ENCODE data around the gene VAV1. TPM values are rescaled to one million over a fixed set of nuclear protein-coding genes. Genes with fewer than 3 reads are reported as not detected.
"Not testable (repeated sequence)": the region's sequence is repeated elsewhere in the genome, so short reads cannot be mapped to it uniquely, and the experiment has no call there.

Gene VAV1
- total RNA-seq, 1 experiment from 2014 or later = 7.5 TPM

DNA sequence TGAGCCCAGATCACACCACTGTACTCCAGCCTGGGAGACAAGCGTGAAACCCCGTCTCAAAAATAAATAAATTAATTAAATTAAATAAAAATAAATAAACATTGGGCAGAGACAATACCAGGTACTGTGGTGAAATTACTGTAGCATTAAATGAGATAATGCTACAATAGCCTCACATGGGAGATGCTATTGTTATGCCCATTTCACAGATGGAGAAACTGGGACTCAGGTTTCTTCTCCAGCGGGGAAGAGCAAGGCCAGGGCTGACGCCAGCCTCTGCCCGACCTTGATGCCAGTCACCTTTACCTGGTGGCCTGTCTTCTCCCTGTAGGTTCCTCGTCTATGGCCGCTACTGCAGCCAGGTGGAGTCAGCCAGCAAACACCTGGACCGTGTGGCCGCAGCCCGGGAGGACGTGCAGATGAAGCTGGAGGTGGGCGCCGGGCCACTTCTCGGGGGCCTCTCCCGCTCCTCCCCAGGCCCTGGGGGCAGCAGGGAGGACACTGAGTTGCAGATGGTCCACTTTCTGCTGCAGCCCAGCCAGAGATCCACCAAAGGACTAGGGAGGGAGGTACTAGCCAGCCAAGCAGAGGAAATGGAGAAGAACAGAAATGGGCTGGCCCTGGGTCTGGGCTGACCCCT, 53.9 kb downstream of the VAV1 start:
- ChIA-PET POLR2A (ENCODE audit: unreplicated experiment) (interaction anchor here (0.5 kb wide), 1 partner anchor 30 kb away, joined by 4 read pairs; no protein-coding TSS in a partner anchor), CTCF (no interaction called here)
- H4K20me1 ChIP-seq (ENCODE audit: insufficient read depth) = no peaks in the 10 kb centered on the region
- no TSS peak for BruUV-seq (replicated peaks)
- no peaks in the 10 kb centered on the region for H3K9me2 ChIP-seq (ENCODE audit: insufficient read depth)
- intact Hi-C loops (cut with micrococcal nuclease; ENCODE audit: unreplicated experiment) = no loop called here
- H3K9me3 ChIP-seq (ENCODE audit: insufficient read depth, low read depth) = no peaks in the 10 kb centered on the region
- H3K4me2 ChIP-seq = no peak overlapping the region
- no peak overlapping the region for H3K4me3 ChIP-seq
- no peaks in the 10 kb centered on the region for H3K36me3 ChIP-seq (ENCODE audit: low read depth)
- no peak for DNase-seq
- TF ChIP-seq EZH2 (IDR thresholded peaks at IDR 0.05; ENCODE audit: low read depth) = no peak
- TF ChIP-seq, protein P1, sequence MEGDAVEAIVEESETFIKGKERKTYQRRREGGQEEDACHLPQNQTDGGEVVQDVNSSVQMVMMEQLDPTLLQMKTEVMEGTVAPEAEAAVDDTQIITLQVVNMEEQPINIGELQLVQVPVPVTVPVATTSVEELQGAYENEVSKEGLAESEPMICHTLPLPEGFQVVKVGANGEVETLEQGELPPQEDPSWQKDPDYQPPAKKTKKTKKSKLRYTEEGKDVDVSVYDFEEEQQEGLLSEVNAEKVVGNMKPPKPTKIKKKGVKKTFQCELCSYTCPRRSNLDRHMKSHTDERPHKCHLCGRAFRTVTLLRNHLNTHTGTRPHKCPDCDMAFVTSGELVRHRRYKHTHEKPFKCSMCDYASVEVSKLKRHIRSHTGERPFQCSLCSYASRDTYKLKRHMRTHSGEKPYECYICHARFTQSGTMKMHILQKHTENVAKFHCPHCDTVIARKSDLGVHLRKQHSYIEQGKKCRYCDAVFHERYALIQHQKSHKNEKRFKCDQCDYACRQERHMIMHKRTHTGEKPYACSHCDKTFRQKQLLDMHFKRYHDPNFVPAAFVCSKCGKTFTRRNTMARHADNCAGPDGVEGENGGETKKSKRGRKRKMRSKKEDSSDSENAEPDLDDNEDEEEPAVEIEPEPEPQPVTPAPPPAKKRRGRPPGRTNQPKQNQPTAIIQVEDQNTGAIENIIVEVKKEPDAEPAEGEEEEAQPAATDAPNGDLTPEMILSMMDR (conservative IDR thresholded peaks at IDR 0.05) = no peak
- peaks cover 8% of the 10 kb centered on the region for H3K4me1 ChIP-seq (replicated peaks; ENCODE audit: insufficient read depth)
- H3K27me3 ChIP-seq (ENCODE audit: insufficient read depth, low read depth) = no peaks in the 10 kb centered on the region
- H3F3A ChIP-seq (ENCODE audit: insufficient read depth, low read depth) = peaks cover 6% of the 10 kb centered on the region; the same call in 1 of the 2 replicates
- H2AFZ ChIP-seq = no peak overlapping the region
- H3K27ac ChIP-seq = no peak overlapping the region
- H3K79me2 ChIP-seq (ENCODE audit: low read depth) = no peaks in the 10 kb centered on the region

DNA sequence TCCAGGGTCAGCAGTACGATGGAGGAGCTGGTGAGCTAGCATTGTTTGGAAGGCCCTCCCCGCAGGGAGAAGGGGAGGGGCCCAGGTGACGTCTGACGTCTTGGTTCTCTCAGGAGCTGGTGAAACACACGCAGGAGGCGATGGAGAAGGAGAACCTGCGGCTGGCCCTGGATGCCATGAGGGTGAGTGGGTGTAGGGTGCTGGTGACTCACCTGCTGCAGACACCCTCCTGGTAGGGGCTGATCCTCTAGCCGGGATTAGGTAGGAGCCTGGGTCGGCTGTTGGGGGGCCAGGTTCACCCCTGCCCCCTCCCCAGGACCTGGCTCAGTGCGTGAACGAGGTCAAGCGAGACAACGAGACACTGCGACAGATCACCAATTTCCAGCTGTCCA, 55.8 kb downstream of the VAV1 start:
- intact Hi-C loops (cut with micrococcal nuclease; ENCODE audit: unreplicated experiment) = loop anchor here (1.0 to 2.0 kb wide), 2 partner anchors 28 to 61 kb away; partner anchors contain the start of gene SH2D3A
- peaks cover 6% of the 10 kb centered on the region; the same call in 1 of the 2 replicates for H3F3A ChIP-seq (ENCODE audit: insufficient read depth, low read depth)
- H3K9me2 ChIP-seq (ENCODE audit: insufficient read depth) = no peaks in the 10 kb centered on the region
- POLR2A ChIA-PET (ENCODE audit: unreplicated experiment) = interaction anchor here (0.6 to 1.2 kb wide), 3 partner anchors 27 to 298 kb away, joined by 4 to 7 read pairs (median 7); partner anchors contain the start of gene TNFSF9
- H3K4me2 ChIP-seq = peak overlapping the region; percentile 83
- H4K20me1 ChIP-seq (ENCODE audit: insufficient read depth) = no peaks in the 10 kb centered on the region
- H3K36me3 ChIP-seq (ENCODE audit: low read depth) = no peaks in the 10 kb centered on the region
- H2AFZ ChIP-seq = peak overlapping the region; percentile 75
- CTCF ChIA-PET = no interaction called here
- no peaks in the 10 kb centered on the region for H3K79me2 ChIP-seq (ENCODE audit: low read depth)
- H3K4me3 ChIP-seq = peak overlapping the region; percentile 73
- peaks cover 8% of the 10 kb centered on the region for H3K4me1 ChIP-seq (replicated peaks; ENCODE audit: insufficient read depth)
- H3K27me3 ChIP-seq (ENCODE audit: insufficient read depth, low read depth) = no peaks in the 10 kb centered on the region
- peak overlapping the region; percentile 82 for H3K27ac ChIP-seq
- TF ChIP-seq, protein P1 (conservative IDR thresholded peaks at IDR 0.05) = no peak
- TF ChIP-seq EZH2 (IDR thresholded peaks at IDR 0.05; ENCODE audit: low read depth) = no peak
- no peaks in the 10 kb centered on the region for H3K9me3 ChIP-seq (ENCODE audit: insufficient read depth, low read depth)
- peak; percentile 84 to 92 for DNase-seq
- BruUV-seq (replicated peaks) = TSS peak; percentile 75

DNA sequence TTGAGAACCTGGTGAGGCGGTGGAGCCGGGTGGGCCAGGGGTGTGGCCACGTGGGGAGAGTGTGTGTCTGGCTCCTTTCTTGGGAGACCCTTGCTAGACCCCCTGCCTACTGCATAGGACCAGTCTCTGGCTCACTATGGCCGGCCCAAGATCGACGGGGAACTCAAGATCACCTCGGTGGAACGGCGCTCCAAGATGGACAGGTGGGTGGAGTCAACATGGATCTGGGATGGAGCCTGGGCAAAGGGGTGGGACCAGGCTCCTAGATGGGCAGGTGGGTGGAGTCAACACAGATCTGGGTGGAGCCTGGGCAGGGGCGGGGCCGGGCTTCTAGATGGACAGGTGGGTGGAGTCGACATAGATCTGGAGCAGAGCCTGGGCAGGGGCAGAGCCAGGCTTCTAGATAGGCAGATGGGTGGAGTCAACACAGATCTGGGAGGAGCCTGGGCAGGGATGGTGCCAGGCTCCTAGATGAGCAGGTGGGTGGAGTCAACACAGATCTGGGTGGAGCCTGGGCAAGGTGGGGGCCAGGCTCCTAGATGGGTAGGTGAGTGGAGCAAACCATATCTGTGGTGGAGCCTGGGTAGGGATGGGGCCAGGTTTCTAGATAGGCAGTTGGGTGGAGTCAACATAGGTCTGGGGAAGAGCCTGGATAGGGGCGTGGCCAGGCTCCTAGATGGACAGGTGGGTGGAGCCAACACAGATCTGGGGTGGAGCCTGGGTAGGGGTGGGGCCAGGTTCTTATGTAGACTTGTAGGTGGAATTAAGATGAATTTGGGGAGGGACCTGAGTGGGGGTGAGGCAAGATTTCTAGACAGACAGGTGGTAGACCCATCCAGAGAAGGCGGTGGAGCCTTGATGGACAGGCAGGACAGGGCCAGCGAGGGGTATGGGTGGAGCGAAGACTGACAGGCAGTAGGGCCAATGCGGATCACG, 56.5 kb downstream of the VAV1 start:
- Histone ChIP-seq H3K27ac (peak overlapping the region; percentile 82), H3K9me2 (ENCODE audit: insufficient read depth) (no peaks in the 10 kb centered on the region), H3K4me1 (replicated peaks; ENCODE audit: insufficient read depth) (peaks cover 8% of the 10 kb centered on the region), H3K27me3 (ENCODE audit: insufficient read depth, low read depth) (no peaks in the 10 kb centered on the region), H3K4me3 (peak overlapping the region; percentile 73), H3K4me2 (peak overlapping the region; percentile 83), H2AFZ (peak overlapping the region; percentile 68; the same call in 1 of the 2 replicates), H3K36me3 (ENCODE audit: low read depth) (no peaks in the 10 kb centered on the region), H3K9me3 (ENCODE audit: insufficient read depth, low read depth) (no peaks in the 10 kb centered on the region), H3K79me2 (ENCODE audit: low read depth) (no peaks in the 10 kb centered on the region), H4K20me1 (ENCODE audit: insufficient read depth) (no peaks in the 10 kb centered on the region), H3F3A (ENCODE audit: insufficient read depth, low read depth) (peaks cover 6% of the 10 kb centered on the region; the same call in 1 of the 2 replicates)
- CTCF ChIA-PET = no interaction called here
- BruUV-seq (replicated peaks) = no TSS peak
- POLR2A ChIA-PET (ENCODE audit: unreplicated experiment) = interaction anchor here (0.6 to 0.8 kb wide), 2 partner anchors 28 to 156 kb away, joined by 4 to 7 read pairs; no protein-coding TSS in a partner anchor
- intact Hi-C loops (cut with micrococcal nuclease; ENCODE audit: unreplicated experiment) = loop anchor here (1.0 to 2.0 kb wide), 2 partner anchors 28 to 62 kb away; partner anchors contain the start of gene SH2D3A
- TF ChIP-seq EZH2 (IDR thresholded peaks at IDR 0.05; ENCODE audit: low read depth) = no peak
- TF ChIP-seq, protein P1 (conservative IDR thresholded peaks at IDR 0.05) = no peak
- peak; percentile 83 to 88 for DNase-seq

GRCh38 chr19:6829829-6830228, 57.3 kb downstream of the VAV1 start:
- intact Hi-C loops (cut with micrococcal nuclease; ENCODE audit: unreplicated experiment) = loop anchor here (2.0 kb wide), 1 partner anchor 29 kb away; no protein-coding TSS in a partner anchor
- CTCF ChIA-PET; H3K4me1 ChIP-seq (replicated peaks; ENCODE audit: insufficient read depth); H3K27me3 ChIP-seq (ENCODE audit: insufficient read depth, low read depth); BruUV-seq (replicated peaks); H3K9me3 ChIP-seq (ENCODE audit: insufficient read depth, low read depth); H3K79me2 ChIP-seq (ENCODE audit: low read depth); H3F3A ChIP-seq (ENCODE audit: insufficient read depth, low read depth); H4K20me1 ChIP-seq (ENCODE audit: insufficient read depth); DNase-seq; H3K4me2 ChIP-seq; POLR2A ChIA-PET (ENCODE audit: unreplicated experiment); H3K4me3 ChIP-seq; H2AFZ ChIP-seq; H3K9me2 ChIP-seq (ENCODE audit: insufficient read depth); H3K36me3 ChIP-seq (ENCODE audit: low read depth); H3K27ac ChIP-seq: not testable (repeated sequence)
